Breast epithelium (tissue), 4 donors: Measurements from ENCODE around the gene TSPEAR. TPM values are rescaled to one million over a fixed set of nuclear protein-coding genes. Genes with fewer than 3 reads are reported as not detected.

Source experiments
- DNase-seq, 2 donors: peaks; one replicate each; pipeline ENCODE4 v3.0.0-alpha.2; 2019; ENCODE audit warnings: low spot score in 2 of 2
- H3K27ac ChIP-seq, 2 donors: fragments of 200-600 bp; sonication (generic) in 1 of 2; one replicate each; pipeline ENCODE4 v1.5.1; 2016 to 2019; ENCODE audit warnings: mild to moderate bottlenecking in 1 of 2
- H3K27me3 ChIP-seq, 2 donors: fragments of 200-600 bp; sonication (generic) in 1 of 2; one replicate each; pipeline versions ENCODE4 v1.5.1 to v1.6.0; 2017 to 2019; ENCODE audit warnings: control low read depth in 1 of 2, mild to moderate bottlenecking in 1 of 2
- H3K36me3 ChIP-seq: fragments of 200-600 bp; one replicate; pipeline ENCODE4 v1.5.1; 2019
- H3K4me1 ChIP-seq, 2 donors: fragments of 200-600 bp; sonication (generic); one replicate each; pipeline ENCODE4 v1.5.1; 2016 to 2019; ENCODE audit warnings: control low read depth in 1 of 2
- H3K4me3 ChIP-seq, 3 donors: fragments of 200-600 bp; sonication (generic); 1 replicate in 2 of 3; 2 replicates in 1 of 3; pipeline ENCODE4 v1.5.1; 2016 to 2019; ENCODE audit warnings: mild to moderate bottlenecking in 3 of 3, moderate library complexity in 2 of 3
- H3K9me3 ChIP-seq, 2 donors: fragments of 200-600 bp; sonication (generic) in 1 of 2; one replicate each; pipeline ENCODE4 v1.5.1; 2016 to 2019; ENCODE audit warnings: control low read depth in 1 of 2
- POLR2A ChIP-seq: fragments of 450-650 bp; IDR thresholded peaks from one replicate; pipeline ENCODE4 v1.6.1; 2016; ENCODE audit warnings: antibody characterized with exemption, mild to moderate bottlenecking, moderate library complexity
- POLR2AphosphoS5 ChIP-seq, 3 donors: sonication (generic); formaldehyde crosslinking; IDR thresholded peaks; one replicate each; pipeline ENCODE4 v1.6.1; 2017; ENCODE audit warnings: antibody characterized with exemption in 3 of 3
- intact Hi-C: fragments of 100-400 bp; cut with DNase I; formaldehyde crosslinking; loops from one replicate; pipeline ENCODE4 v1.15.1; 2023; ENCODE audit warnings: low total_unique reads
- total RNA-seq, 3 donors: library from RNA; depleted of rRNA; stranded (reverse); fragments of >200 nt; gene quantifications; one replicate each; pipeline ENCODE4 v1.1.0, GENCODE V29; 2016
- TF ChIP-seq, protein P1 (sequence below), 3 donors: fragments of 450-650 bp; IDR thresholded peaks; one replicate each; pipeline ENCODE4 v1.5.1; 2016 to 2017; ENCODE audit warnings: antibody characterized with exemption in 3 of 3, mild to moderate bottlenecking in 3 of 3, moderate library complexity in 3 of 3

TSPEAR gene
- total RNA-seq, 3 donors from 2014 or later, result 0.15 TPM; not detected in 2

DNA sequence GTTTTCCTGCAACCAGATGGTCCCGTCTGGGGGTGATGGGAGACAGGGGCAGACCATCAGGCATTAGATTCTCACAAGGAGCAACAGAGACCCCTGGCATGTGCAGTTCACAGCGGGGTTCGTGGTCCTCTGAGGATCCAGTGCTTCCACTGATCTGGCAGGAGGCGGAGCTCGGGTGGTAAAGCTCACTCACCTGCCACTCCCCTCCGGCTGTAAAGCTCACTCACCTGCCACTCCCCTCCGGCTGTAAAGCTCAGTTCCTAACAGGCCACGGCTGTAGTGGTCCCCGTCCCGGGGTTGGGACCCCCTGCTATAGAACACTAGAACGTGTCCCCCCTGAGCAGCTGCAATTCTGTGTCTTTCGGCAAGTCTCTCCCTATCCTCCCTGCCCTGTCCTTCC lies 9.8 kb downstream of the TSPEAR start:
- no peaks in the 10 kb centered on the region for H3K36me3 ChIP-seq
- intact Hi-C loops, result no loop called here

DNA sequence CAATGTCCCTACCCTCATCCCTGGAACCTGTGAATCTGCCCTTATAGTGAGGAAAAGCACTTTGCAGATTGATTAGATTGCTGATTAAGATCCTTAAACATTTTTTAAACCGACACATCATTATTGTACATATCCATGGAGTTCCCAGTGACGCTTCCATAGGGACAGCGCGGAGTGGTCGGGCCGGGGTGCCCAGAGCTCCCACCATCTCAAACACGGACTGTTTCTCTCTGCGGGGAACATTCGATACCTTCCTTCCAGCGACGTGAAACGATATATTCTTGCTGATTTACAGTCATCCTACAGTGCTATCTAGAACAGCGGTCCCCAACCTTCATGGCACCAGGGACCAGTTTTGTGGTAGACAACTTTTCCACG lies 10.4 kb downstream of the TSPEAR start:
- intact Hi-C loops, result no loop called here
- TF ChIP-seq POLR2A, result no peak
- TF ChIP-seq, protein P1, sequence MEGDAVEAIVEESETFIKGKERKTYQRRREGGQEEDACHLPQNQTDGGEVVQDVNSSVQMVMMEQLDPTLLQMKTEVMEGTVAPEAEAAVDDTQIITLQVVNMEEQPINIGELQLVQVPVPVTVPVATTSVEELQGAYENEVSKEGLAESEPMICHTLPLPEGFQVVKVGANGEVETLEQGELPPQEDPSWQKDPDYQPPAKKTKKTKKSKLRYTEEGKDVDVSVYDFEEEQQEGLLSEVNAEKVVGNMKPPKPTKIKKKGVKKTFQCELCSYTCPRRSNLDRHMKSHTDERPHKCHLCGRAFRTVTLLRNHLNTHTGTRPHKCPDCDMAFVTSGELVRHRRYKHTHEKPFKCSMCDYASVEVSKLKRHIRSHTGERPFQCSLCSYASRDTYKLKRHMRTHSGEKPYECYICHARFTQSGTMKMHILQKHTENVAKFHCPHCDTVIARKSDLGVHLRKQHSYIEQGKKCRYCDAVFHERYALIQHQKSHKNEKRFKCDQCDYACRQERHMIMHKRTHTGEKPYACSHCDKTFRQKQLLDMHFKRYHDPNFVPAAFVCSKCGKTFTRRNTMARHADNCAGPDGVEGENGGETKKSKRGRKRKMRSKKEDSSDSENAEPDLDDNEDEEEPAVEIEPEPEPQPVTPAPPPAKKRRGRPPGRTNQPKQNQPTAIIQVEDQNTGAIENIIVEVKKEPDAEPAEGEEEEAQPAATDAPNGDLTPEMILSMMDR (IDR thresholded peaks at IDR 0.05), result no peak
- Histone ChIP-seq H3K9me3 (peaks cover 0 to 3% of the 10 kb centered on the region in 2 donors), H3K27me3 (peaks cover 2 to 82% of the 10 kb centered on the region in 2 donors), H3K36me3 (no peaks in the 10 kb centered on the region), H3K4me1 (no peaks in the 10 kb centered on the region), H3K27ac (no peak overlapping the region), H3K4me3 (no peak overlapping the region)
- DNase-seq, result no peak

More for the DNA sequence above, 9.8 kb downstream of the TSPEAR start:
- H3K4me3 ChIP-seq, result no peak overlapping the region
- DNase-seq, result no peak
- H3K27ac ChIP-seq, result no peak overlapping the region
- H3K4me1 ChIP-seq, result no peaks in the 10 kb centered on the region
- TF ChIP-seq POLR2AphosphoS5 (IDR thresholded peaks at IDR 0.05) (no peak), POLR2A (no peak)
- TF ChIP-seq, protein P1 (IDR thresholded peaks at IDR 0.05), result no peak
- H3K27me3 ChIP-seq, result peaks cover 2 to 82% of the 10 kb centered on the region in 2 donors
- peaks cover 0 to 5% of the 10 kb centered on the region in 2 donors for H3K9me3 ChIP-seq

DNA sequence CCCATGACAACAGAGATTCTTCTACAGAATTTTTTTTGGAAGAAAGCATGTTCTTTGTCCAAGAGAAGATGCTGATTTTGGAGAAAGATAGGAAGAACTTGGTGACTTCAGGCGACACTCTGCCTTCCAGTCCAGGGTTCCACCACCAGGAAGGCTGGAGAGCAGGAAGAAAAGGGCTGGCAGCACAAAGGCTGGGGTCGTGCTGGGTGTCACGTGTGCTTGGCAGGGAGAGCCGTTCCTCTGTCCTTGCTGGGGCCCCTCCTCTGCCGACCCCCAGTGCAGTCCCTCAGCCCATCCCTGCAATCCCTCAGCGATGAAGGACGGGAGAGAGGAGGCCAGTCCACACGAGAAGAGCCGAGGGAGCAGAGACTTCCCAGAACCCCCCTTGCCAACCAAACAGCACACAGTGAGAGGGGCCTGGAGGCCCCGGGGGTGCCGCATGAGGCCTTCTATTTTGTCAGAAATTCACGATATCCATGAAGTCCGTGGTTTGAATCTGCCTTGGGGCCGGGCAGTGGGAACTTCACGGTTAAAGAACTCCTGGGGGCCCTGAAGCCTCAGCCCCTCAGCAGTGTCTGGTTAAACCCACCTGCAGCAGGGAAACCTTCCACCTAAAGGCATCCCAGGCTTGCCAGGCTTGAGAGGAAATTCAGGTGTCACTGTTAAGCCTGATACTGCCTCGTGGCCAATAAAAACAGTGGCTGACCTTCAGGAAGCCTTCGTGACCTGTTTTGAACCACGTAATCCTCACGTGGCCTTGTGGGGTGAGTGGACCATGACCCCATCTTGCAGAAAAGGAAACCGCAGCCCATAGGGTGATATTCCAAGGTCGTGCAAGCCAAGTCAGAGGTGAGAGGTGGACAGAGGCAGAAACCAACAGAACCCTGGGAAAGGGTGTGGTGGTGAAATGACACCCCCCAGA lies 11.0 kb downstream of the TSPEAR start:
- no peaks in the 10 kb centered on the region for H3K9me3 ChIP-seq
- intact Hi-C loops, result no loop called here
- no peaks in the 10 kb centered on the region for H3K36me3 ChIP-seq
- H3K27me3 ChIP-seq, result peaks cover 2 to 81% of the 10 kb centered on the region in 2 donors
- DNase-seq, result peak in 1 of 2 donors; percentile 2
- no peak overlapping the region for H3K27ac ChIP-seq
- H3K4me3 ChIP-seq, result no peak overlapping the region
- TF ChIP-seq POLR2A (no peak), POLR2AphosphoS5 (IDR thresholded peaks at IDR 0.05) (no peak)
- TF ChIP-seq, protein P1 (IDR thresholded peaks at IDR 0.05), result no peak
- no peaks in the 10 kb centered on the region for H3K4me1 ChIP-seq

DNA sequence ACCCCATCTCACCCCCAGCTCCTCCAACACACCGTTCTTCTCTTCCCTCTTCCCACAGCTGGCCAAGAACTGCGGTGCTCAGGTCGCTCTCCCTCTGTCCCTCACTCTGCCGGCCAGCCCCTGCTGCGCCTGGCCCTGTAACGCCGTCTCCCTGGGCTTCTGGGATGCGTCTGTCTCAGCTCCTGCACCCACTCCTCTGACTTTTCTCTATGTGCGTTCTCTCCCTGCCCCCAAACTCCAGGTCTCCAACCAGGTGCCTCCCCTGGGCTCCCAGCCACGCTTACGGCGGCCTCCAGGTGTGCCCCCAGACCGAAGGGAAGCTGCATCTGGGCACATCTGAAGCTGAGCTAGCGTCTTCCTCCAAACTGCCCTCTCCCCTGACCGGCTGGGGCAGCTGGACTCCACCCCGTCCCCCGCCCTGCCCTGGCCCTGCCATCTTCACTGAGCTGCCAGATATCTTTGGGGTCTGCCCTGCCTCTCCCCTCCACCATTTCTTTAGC lies 11.8 kb downstream of the TSPEAR start:
- peak in 1 of 2 donors; percentile 12 for DNase-seq
- H3K27ac ChIP-seq, result no peak overlapping the region
- no peaks in the 10 kb centered on the region for H3K9me3 ChIP-seq
- H3K4me1 ChIP-seq, result no peaks in the 10 kb centered on the region
- intact Hi-C loops, result no loop called here
- H3K36me3 ChIP-seq, result no peaks in the 10 kb centered on the region
- H3K4me3 ChIP-seq, result no peak overlapping the region
- TF ChIP-seq POLR2A, result no peak
- TF ChIP-seq, protein P1 (IDR thresholded peaks at IDR 0.05), result no peak
- no peak for TF ChIP-seq POLR2AphosphoS5 (IDR thresholded peaks at IDR 0.05)
- peaks cover 2 to 78% of the 10 kb centered on the region in 2 donors for H3K27me3 ChIP-seq
